ENCODE measurements around the gene CPLX1. TPM values are rescaled to one million over a fixed set of nuclear protein-coding genes. Genes with fewer than 3 reads are reported as not detected.
"Not testable (repeated sequence)": the region's sequence is repeated elsewhere in the genome, so short reads cannot be mapped to it uniquely, and the experiment has no call there.

Gene CPLX1
- total RNA-seq, 4 donors from 2014 or later = 0.12 to 0.34 (median 0.13) TPM; not detected in 1

DNA sequence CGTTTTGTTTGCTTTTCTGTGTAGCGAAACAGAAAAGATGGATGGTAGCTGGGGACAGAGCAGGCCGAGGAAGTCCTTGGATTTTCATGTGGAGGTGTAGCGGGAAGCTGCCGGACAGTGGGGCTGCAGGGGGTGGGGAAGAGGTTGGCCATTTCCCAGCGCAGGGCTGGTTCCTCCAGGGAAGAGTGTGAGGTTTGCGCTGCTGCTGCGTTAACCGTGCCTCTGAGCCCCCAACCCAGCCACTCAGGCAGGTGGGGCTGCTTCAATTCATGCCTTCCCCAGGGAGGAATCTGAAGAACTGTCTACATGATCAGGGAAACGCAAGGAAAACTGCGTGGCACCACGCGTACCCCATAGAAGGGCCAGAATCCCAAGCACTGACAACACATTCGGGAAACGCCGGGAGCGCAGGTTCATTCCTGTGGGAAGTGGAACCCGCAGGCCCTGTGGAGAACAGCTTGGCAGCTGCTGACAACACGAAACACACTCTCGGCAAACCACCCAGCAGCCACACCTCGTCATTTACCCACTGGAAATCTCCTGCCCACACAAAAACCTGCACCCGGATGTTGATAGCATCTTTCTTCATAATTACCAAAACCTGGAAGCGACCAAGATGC is 62.6 kb downstream of the CPLX1 start:
- TF ChIP-seq, protein P1, sequence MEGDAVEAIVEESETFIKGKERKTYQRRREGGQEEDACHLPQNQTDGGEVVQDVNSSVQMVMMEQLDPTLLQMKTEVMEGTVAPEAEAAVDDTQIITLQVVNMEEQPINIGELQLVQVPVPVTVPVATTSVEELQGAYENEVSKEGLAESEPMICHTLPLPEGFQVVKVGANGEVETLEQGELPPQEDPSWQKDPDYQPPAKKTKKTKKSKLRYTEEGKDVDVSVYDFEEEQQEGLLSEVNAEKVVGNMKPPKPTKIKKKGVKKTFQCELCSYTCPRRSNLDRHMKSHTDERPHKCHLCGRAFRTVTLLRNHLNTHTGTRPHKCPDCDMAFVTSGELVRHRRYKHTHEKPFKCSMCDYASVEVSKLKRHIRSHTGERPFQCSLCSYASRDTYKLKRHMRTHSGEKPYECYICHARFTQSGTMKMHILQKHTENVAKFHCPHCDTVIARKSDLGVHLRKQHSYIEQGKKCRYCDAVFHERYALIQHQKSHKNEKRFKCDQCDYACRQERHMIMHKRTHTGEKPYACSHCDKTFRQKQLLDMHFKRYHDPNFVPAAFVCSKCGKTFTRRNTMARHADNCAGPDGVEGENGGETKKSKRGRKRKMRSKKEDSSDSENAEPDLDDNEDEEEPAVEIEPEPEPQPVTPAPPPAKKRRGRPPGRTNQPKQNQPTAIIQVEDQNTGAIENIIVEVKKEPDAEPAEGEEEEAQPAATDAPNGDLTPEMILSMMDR (IDR thresholded peaks at IDR 0.05) = no peak
- no peak for TF ChIP-seq POLR2A (IDR thresholded peaks at IDR 0.05)
- WGBS, 2 donors = 86 to 87% methylated on average over 23 of the region's 23 CpGs

DNA sequence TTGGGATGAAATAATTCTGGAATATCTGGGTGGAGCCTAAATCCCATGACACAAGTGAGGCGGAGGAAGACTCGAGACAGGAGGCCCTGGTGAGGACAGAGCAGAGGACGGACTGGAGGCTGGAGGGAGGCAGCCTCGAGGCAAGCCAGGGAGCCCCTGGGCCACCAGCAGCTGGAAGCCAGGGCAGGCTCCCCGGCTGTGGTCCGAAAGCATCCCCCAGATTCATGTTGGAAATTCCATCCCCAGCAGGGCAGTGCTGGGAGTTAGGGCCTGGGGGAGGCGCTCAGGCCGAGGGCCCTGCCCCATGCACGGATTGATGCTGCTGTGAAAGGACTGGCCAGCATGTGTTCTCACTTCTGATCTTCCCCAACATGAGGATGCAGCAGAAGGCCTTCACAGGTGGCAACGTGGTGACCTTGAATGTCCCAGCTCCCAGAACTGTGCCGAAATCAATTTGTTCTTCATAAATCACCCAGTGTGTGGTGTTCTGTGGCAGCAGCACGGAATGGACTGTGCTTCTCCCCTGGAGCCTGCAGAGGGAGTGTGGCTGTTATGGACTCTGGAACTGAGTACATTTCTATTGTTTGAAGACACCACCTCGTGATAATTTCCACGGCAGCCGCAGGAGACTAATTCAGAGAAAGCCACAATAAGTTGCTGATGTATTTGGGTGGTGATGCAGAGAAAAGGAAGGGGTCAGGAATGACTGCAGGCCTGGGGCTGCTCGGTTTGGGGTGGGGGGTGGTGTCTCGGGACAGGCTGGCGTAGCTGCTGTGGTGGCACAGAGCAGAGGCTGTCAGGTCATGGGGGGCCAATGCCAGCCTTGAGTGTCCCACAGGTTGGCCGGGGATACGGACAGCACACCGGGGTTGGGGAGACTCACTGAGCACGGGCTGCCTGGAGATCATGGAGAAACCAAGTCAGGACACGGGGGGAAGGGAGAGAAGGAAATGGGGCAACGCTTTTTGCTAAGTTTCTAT is 63.4 kb downstream of the CPLX1 start:
- H3K4me3 ChIP-seq (ENCODE audit: low read depth, poor library complexity, severe bottlenecking) = no peak overlapping the region
- DNase-seq (ENCODE audit: low spot score in 2 of 2) = no peak
- TF ChIP-seq, protein P1 (IDR thresholded peaks at IDR 0.05) = no peak
- TF ChIP-seq POLR2A (IDR thresholded peaks at IDR 0.05) = no peak
- intact Hi-C loops (cut with DNase I; ENCODE audit: low total_unique reads) = no loop called here
- WGBS, 2 donors = 83 to 89% methylated on average over 22 to 23 of the region's 24 CpGs

More for the DNA sequence above, 62.6 kb downstream of the CPLX1 start:
- no peak for DNase-seq (ENCODE audit: low spot score in 2 of 2)
- H3K4me3 ChIP-seq (ENCODE audit: low read depth, poor library complexity, severe bottlenecking) = no peak overlapping the region
- intact Hi-C loops (cut with DNase I; ENCODE audit: low total_unique reads) = no loop called here

DNA sequence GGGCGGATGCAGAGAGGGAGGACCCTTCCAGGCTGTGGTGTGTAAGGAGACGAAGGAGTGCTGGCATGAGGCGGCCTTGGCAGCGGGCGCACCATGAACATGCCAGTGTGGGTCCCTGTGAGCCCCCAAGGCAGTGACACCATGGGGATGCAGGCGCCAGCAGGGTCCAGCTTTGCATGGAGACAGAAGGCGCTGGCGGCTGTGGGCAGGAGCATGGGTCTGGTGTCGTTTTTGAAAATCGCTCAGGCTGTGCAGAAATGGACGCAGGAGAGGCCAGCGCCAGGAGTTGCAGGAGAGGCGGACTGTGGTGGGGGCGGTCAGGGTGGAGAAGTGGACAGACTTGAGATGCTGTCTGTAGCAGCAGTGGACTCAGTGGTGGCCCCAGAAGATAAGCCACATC is 64.2 kb downstream of the CPLX1 start:
- intact Hi-C loops (cut with DNase I; ENCODE audit: low total_unique reads) = no loop called here
- WGBS, 2 donors = 95 to 96% methylated on average over 14 of the region's 14 CpGs
- no peak overlapping the region for H3K4me3 ChIP-seq (ENCODE audit: low read depth, poor library complexity, severe bottlenecking)
- TF ChIP-seq, protein P1 (IDR thresholded peaks at IDR 0.05) = no peak
- no peak for TF ChIP-seq POLR2A (IDR thresholded peaks at IDR 0.05)
- no peak for DNase-seq (ENCODE audit: low spot score in 2 of 2)

DNA sequence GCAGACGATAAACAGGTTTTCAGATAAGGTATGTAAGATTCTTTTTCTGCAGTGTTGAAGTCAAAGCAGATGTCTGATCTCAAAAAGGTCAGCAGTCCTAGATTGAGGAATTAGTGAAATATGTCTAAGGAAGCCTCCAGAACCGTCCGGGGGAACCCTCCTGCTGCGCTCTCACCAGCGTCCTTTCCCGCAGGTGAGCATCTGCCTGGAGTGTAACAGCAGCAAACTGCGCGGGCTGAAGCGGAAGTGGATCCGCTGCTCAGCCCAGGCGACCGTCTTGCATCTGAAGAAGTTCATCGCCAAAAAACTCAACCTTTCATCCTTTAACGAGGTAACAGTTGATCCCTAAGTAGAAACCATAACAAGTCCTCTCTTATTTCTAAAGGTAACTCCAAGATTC is 64.8 kb downstream of the CPLX1 start:
- WGBS, 2 donors = 95 to 97% methylated on average over 14 of the region's 14 CpGs
- no peak overlapping the region for H3K4me3 ChIP-seq (ENCODE audit: low read depth, poor library complexity, severe bottlenecking)
- intact Hi-C loops (cut with DNase I; ENCODE audit: low total_unique reads) = no loop called here
- TF ChIP-seq, protein P1 (IDR thresholded peaks at IDR 0.05) = no peak
- no peak for TF ChIP-seq POLR2A (IDR thresholded peaks at IDR 0.05)
- no peak for DNase-seq (ENCODE audit: low spot score in 2 of 2)

DNA sequence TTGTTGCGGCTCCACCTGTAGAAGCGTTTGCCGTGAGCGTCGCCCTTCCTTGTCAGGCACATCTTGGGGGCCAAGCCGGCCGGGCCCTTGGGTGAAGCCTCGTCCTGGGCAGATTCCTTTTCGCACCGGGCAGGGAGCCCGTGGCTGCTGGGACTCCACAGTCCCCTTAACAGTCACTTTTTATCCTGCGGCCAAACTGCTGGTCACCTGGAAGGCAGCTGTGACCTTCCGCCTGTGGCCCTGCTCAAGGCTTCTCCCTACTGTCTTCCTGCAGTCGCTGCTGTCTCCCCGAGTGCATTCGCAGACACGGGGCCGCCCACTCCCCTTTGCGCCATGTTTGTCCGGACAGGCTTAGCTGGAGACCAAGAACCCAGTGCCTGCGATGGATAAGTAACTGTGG is 65.3 kb downstream of the CPLX1 start:
- H3K4me3 ChIP-seq (ENCODE audit: low read depth, poor library complexity, severe bottlenecking) = no peak overlapping the region
- intact Hi-C loops (cut with DNase I; ENCODE audit: low total_unique reads) = no loop called here
- TF ChIP-seq, protein P1 (IDR thresholded peaks at IDR 0.05) = no peak
- no peak for TF ChIP-seq POLR2A (IDR thresholded peaks at IDR 0.05)
- no peak for DNase-seq (ENCODE audit: low spot score in 2 of 2)
- WGBS, 2 donors = 96% methylated on average over 21 of the region's 21 CpGs

DNA sequence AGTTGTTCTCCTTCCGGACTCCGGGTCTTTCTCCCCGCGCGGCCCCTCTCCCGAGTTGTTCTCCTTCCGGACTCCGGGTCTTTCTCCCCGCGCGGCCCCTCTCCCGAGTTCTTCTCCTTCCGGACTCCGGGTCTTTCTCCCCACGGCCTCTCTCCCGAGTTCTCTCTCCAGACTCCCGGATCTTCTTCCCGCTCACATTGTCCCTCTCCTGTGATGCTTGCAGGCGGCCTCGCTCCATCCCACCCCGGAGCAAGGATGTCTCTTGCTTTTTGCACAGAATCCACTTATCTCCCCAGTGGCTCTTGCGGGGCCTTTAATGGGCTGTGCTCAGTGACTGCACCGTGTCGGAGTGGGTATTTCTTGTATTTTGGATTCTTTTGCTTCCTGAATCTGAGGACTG is 66.1 kb downstream of the CPLX1 start:
- H3K4me3 ChIP-seq (ENCODE audit: low read depth, poor library complexity, severe bottlenecking); intact Hi-C loops (cut with DNase I; ENCODE audit: low total_unique reads); DNase-seq (ENCODE audit: low spot score in 2 of 2): not testable (repeated sequence)
- WGBS, 2 donors = 86 to 87% methylated on average over 16 to 17 of the region's 24 CpGs
